HCT116 (cell line): ENCODE data around the gene FAM163B.

ENCODE experiments used
- CBX3 ChIP-seq: IDR thresholded peaks from 2 replicates; pipeline ENCODE4 v1.6.1; 2012; ENCODE audit warnings: low read depth
- CEBPB ChIP-seq: IDR thresholded peaks from 2 replicates; pipeline ENCODE4 v1.6.1; 2012; ENCODE audit warnings: low read depth
- EGR1 ChIP-seq: IDR thresholded peaks from 2 replicates; pipeline ENCODE4 v1.6.1; 2012; ENCODE audit warnings: low read depth
- EZH2 ChIP-seq: fragments of 200-600 bp; sonication (generic); IDR thresholded peaks from 2 replicates; pipeline ENCODE4 v1.6.1; 2017; ENCODE audit warnings: antibody characterized with exemption, mixed run types
- POLR2A ChIP-seq: IDR thresholded peaks from 2 replicates; pipeline ENCODE4 v1.7.0; 2011; ENCODE audit warnings: borderline replicate concordance; ENCODE audit not compliant: insufficient read depth, insufficient read length; ENCODE audit errors: extremely low read depth
- SP1 ChIP-seq: IDR thresholded peaks from 2 replicates; pipeline ENCODE4 v1.6.1; 2012; ENCODE audit warnings: low read depth
- TCF7L2 ChIP-seq: IDR thresholded peaks from 2 replicates; pipeline ENCODE4 v1.7.0; 2011; ENCODE audit warnings: borderline replicate concordance, inconsistent platforms; ENCODE audit not compliant: insufficient read depth, insufficient read length; ENCODE audit errors: extremely low read depth
- YY1 ChIP-seq: IDR thresholded peaks from 2 replicates; pipeline ENCODE4 v1.6.1; 2011; ENCODE audit warnings: low read length, low read depth, moderate library complexity, mild to moderate bottlenecking; ENCODE audit not compliant: insufficient replicate concordance; ENCODE audit errors: extremely low read depth
- ZFX ChIP-seq: fragments of 450-650 bp; IDR thresholded peaks from 2 replicates; pipeline ENCODE4 v1.6.1; 2017
- TF ChIP-seq, protein P1 (sequence below), 3 experiments: fragments of 200-600 bp in 1 of 3; sonication (generic) in 1 of 3; IDR thresholded peaks in 2 of 3; conservative IDR thresholded peaks in 1 of 3; 2 replicates each; pipeline ENCODE4 v1.5.1; 2012 to 2017; ENCODE audit warnings: low read depth in 2 of 3, low read length in 2 of 3, antibody characterized with exemption in 1 of 3, borderline replicate concordance in 1 of 3, control low read depth in 1 of 3, mild to moderate bottlenecking in 1 of 3, mixed read lengths in 1 of 3, mixed run types in 1 of 3, moderate library complexity in 1 of 3; ENCODE audit not compliant: insufficient read depth in 1 of 3
- TF ChIP-seq, protein P2 (sequence below): IDR thresholded peaks from 2 replicates; pipeline ENCODE4 v1.6.1; 2012; ENCODE audit warnings: low read depth
- TF ChIP-seq, protein P3 (sequence below): IDR thresholded peaks from 2 replicates; pipeline ENCODE4 v1.6.1; 2011; ENCODE audit warnings: mild to moderate bottlenecking, low read length, moderate library complexity; ENCODE audit not compliant: insufficient replicate concordance; ENCODE audit errors: extremely low read depth

DNA sequence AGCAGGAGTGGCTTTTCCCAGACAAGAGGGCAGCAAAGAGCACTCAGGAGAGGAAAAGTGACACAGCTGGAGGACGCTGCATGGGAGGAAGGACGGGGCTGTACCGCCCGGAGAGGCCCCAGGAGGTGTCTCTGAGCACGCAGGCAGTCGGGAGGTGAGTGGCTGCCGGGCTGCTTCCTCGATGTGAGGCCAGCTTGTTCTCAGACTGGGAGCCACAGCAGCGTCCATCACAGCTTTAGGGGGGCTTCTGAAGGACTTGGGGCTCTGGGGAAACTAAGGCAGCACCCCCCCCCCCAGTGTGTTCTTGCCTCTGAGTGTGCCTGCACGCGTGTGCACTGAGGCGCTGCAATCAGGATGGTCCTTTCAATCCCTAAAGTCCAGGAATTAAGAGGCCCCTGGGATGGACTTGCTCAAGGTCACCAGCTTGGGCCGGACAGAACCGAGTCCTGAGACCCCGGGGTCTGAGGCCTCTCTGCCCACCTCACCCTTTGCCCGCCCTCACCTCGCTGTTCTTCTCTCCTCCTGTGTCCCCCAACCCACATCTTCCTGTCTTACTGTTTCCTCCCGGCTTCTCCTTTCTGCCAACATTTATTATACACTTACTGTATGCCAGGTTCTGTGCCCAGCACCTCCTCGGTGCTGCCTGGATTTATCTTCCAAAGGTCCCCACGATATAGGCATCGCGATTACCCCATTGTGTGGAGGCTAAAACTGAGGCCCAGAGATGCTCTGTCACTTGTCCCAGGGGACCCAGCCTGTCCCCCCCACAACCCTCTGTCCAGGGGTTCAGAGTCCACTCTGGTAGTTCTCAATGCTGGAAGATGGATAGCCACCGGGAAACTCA, 32.9 kb downstream of the FAM163B start:
- TF ChIP-seq POLR2A (no peak), YY1 (no peak), TCF7L2 (no peak), ZFX (no peak), CBX3 (no peak), SP1 (no peak), CEBPB (no peak), EZH2 (no peak), EGR1 (no peak)
- TF ChIP-seq, protein P1, sequence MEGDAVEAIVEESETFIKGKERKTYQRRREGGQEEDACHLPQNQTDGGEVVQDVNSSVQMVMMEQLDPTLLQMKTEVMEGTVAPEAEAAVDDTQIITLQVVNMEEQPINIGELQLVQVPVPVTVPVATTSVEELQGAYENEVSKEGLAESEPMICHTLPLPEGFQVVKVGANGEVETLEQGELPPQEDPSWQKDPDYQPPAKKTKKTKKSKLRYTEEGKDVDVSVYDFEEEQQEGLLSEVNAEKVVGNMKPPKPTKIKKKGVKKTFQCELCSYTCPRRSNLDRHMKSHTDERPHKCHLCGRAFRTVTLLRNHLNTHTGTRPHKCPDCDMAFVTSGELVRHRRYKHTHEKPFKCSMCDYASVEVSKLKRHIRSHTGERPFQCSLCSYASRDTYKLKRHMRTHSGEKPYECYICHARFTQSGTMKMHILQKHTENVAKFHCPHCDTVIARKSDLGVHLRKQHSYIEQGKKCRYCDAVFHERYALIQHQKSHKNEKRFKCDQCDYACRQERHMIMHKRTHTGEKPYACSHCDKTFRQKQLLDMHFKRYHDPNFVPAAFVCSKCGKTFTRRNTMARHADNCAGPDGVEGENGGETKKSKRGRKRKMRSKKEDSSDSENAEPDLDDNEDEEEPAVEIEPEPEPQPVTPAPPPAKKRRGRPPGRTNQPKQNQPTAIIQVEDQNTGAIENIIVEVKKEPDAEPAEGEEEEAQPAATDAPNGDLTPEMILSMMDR (IDR thresholded peaks at IDR 0.05 in 2 of 3, conservative IDR thresholded peaks at IDR 0.05 in 1 of 3; ENCODE audit: borderline replicate concordance in 1 of 3, insufficient read depth in 1 of 3, low read depth in 2 of 3, low read length in 2 of 3), result no peak
- TF ChIP-seq, protein P2, sequence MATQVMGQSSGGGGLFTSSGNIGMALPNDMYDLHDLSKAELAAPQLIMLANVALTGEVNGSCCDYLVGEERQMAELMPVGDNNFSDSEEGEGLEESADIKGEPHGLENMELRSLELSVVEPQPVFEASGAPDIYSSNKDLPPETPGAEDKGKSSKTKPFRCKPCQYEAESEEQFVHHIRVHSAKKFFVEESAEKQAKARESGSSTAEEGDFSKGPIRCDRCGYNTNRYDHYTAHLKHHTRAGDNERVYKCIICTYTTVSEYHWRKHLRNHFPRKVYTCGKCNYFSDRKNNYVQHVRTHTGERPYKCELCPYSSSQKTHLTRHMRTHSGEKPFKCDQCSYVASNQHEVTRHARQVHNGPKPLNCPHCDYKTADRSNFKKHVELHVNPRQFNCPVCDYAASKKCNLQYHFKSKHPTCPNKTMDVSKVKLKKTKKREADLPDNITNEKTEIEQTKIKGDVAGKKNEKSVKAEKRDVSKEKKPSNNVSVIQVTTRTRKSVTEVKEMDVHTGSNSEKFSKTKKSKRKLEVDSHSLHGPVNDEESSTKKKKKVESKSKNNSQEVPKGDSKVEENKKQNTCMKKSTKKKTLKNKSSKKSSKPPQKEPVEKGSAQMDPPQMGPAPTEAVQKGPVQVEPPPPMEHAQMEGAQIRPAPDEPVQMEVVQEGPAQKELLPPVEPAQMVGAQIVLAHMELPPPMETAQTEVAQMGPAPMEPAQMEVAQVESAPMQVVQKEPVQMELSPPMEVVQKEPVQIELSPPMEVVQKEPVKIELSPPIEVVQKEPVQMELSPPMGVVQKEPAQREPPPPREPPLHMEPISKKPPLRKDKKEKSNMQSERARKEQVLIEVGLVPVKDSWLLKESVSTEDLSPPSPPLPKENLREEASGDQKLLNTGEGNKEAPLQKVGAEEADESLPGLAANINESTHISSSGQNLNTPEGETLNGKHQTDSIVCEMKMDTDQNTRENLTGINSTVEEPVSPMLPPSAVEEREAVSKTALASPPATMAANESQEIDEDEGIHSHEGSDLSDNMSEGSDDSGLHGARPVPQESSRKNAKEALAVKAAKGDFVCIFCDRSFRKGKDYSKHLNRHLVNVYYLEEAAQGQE, result no peak
- TF ChIP-seq, protein P3, sequence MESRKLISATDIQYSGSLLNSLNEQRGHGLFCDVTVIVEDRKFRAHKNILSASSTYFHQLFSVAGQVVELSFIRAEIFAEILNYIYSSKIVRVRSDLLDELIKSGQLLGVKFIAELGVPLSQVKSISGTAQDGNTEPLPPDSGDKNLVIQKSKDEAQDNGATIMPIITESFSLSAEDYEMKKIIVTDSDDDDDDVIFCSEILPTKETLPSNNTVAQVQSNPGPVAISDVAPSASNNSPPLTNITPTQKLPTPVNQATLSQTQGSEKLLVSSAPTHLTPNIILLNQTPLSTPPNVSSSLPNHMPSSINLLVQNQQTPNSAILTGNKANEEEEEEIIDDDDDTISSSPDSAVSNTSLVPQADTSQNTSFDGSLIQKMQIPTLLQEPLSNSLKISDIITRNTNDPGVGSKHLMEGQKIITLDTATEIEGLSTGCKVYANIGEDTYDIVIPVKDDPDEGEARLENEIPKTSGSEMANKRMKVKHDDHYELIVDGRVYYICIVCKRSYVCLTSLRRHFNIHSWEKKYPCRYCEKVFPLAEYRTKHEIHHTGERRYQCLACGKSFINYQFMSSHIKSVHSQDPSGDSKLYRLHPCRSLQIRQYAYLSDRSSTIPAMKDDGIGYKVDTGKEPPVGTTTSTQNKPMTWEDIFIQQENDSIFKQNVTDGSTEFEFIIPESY, result no peak
